KMS-11 (cell line): ENCODE results near the gene KCNS1.

Experiments used
- H2AFZ ChIP-seq: fragments of 200-600 bp; sonication (generic); 2 replicates; pipeline ENCODE4 v1.6.1; 2016; ENCODE audit warnings: antibody characterized with exemption, mixed run types, low read depth
- H3K27ac ChIP-seq: fragments of 200-600 bp; sonication (generic); 2 replicates; pipeline ENCODE4 v1.6.1; 2016; ENCODE audit warnings: mild to moderate bottlenecking, mixed run types
- H3K27me3 ChIP-seq: fragments of 200-600 bp; sonication (generic); 2 replicates; pipeline ENCODE4 v1.6.1; 2017; ENCODE audit warnings: mild to moderate bottlenecking, low read depth, mixed run types, moderate library complexity; ENCODE audit not compliant: insufficient read depth
- H3K36me3 ChIP-seq: fragments of 200-600 bp; sonication (generic); 2 replicates; pipeline ENCODE4 v1.6.1; 2017; ENCODE audit warnings: mild to moderate bottlenecking, mixed run types; ENCODE audit not compliant: insufficient read depth
- H3K4me1 ChIP-seq: fragments of 200-600 bp; sonication (generic); 2 replicates; pipeline ENCODE4 v1.6.1; 2016; ENCODE audit warnings: mild to moderate bottlenecking, low read depth, mixed run types; ENCODE audit not compliant: poor library complexity, severe bottlenecking
- H3K4me2 ChIP-seq: fragments of 200-600 bp; sonication (generic); 2 replicates; pipeline ENCODE4 v1.7.0; 2016; ENCODE audit warnings: mild to moderate bottlenecking, mixed run types
- H3K4me3 ChIP-seq: fragments of 200-600 bp; sonication (generic); IDR thresholded peaks from 2 replicates; pipeline ENCODE4 v1.6.1; 2017; ENCODE audit warnings: low read depth, low read length, mixed read lengths; ENCODE audit not compliant: insufficient read depth
- H3K79me2 ChIP-seq: fragments of 200-600 bp; sonication (generic); 2 replicates; pipeline ENCODE4 v1.6.1; 2016; ENCODE audit warnings: low read depth, mixed run types; ENCODE audit not compliant: insufficient read depth
- H3K9ac ChIP-seq: fragments of 200-600 bp; sonication (generic); 2 replicates; pipeline ENCODE4 v1.6.1; 2016; ENCODE audit warnings: mild to moderate bottlenecking, mixed run types
- H4K20me1 ChIP-seq: fragments of 200-600 bp; sonication (generic); 2 replicates; pipeline ENCODE4 v1.6.1; 2016; ENCODE audit warnings: mild to moderate bottlenecking, mixed run types; ENCODE audit not compliant: insufficient read depth
- CTCF ChIP-seq: fragments of 200-600 bp; sonication (generic); conservative IDR thresholded peaks from 2 replicates; pipeline ENCODE4 v1.6.1; 2017; ENCODE audit warnings: low read depth, mild to moderate bottlenecking, antibody characterized with exemption, low read length, moderate library complexity, mixed read lengths

The KCNS1 gene

GRCh38 chr20:45095805-45096238, 5.1 kb downstream of the KCNS1 start:
- Histone ChIP-seq H3K4me3 (no peak overlapping the region), H3K27me3 (no peaks in the 10 kb centered on the region), H3K4me1 (peaks cover 13% of the 10 kb centered on the region), H3K36me3 (no peaks in the 10 kb centered on the region), H4K20me1 (no peaks in the 10 kb centered on the region), H3K27ac (no peak overlapping the region), H3K4me2 (0 out of 2 replicates have a peak overlapping the region, but pooled peaks have one; percentile 37), H3K9ac (no peak overlapping the region), H3K79me2 (no peaks in the 10 kb centered on the region), H2AFZ (peak overlapping the region; percentile 28; the same call in 1 of the 2 replicates)
- peak; percentile 89 for TF ChIP-seq CTCF

- no peak for TF ChIP-seq CTCF
- H3K4me2 ChIP-seq = peak overlapping the region; percentile 37; the same call in 1 of the 2 replicates
- H3K4me3 ChIP-seq = no peak overlapping the region
- peaks cover 13% of the 10 kb centered on the region for H3K4me1 ChIP-seq
- no peak overlapping the region for H3K9ac ChIP-seq
- H2AFZ ChIP-seq = peak overlapping the region; percentile 28; the same call in 1 of the 2 replicates
- H3K27me3 ChIP-seq = no peaks in the 10 kb centered on the region
- no peaks in the 10 kb centered on the region for H4K20me1 ChIP-seq
- no peak overlapping the region for H3K27ac ChIP-seq
- no peaks in the 10 kb centered on the region for H3K79me2 ChIP-seq
- H3K36me3 ChIP-seq = no peaks in the 10 kb centered on the region
These were observed 5.9 kb downstream of the KCNS1 start for GRCh38 chr20:45094864-45095574.

- Histone ChIP-seq H3K9ac (no peak overlapping the region), H3K27me3 (no peaks in the 10 kb centered on the region), H3K36me3 (no peaks in the 10 kb centered on the region), H3K27ac (no peak overlapping the region), H4K20me1 (no peaks in the 10 kb centered on the region), H3K4me1 (peaks cover 13% of the 10 kb centered on the region), H2AFZ (no peak overlapping the region), H3K4me3 (no peak overlapping the region), H3K4me2 (no peak overlapping the region), H3K79me2 (no peaks in the 10 kb centered on the region)
- TF ChIP-seq CTCF = no peak
These were observed 6.7 kb downstream of the KCNS1 start for GRCh38 chr20:45094201-45094600.

- Histone ChIP-seq H3K36me3 (no peaks in the 10 kb centered on the region), H3K27ac (no peak overlapping the region)
- TF ChIP-seq CTCF = no peak
These were observed 8.0 kb downstream of the KCNS1 start for GRCh38 chr20:45092898-45093297.

More at GRCh38 chr20:45092898-45093297, 8.0 kb downstream of the KCNS1 start:
- H3K4me3 ChIP-seq = no peak overlapping the region
- H3K27me3 ChIP-seq = no peaks in the 10 kb centered on the region
- H3K4me2 ChIP-seq = no peak overlapping the region
- no peaks in the 10 kb centered on the region for H4K20me1 ChIP-seq
- H3K9ac ChIP-seq = no peak overlapping the region
- peaks cover 13% of the 10 kb centered on the region for H3K4me1 ChIP-seq
- no peak overlapping the region for H2AFZ ChIP-seq
- H3K79me2 ChIP-seq = no peaks in the 10 kb centered on the region
